ENCODE data around the gene BOLA2B.
"Not testable (repeated sequence)": the region's sequence is repeated elsewhere in the genome, so short reads cannot be mapped to it uniquely, and the experiment has no call there.

BOLA2B gene

GRCh38 chr16:30193615-30194014 is at the start of gene BOLA2B, which contains the start of gene SLX1A:
TSS of gene BOLA2B (minus strand) at chr16:30193666. CDS start at chr16:30193595, 71 bp downstream.
TSS of gene SLX1A (plus strand) at chr16:30193875. CDS start at chr16:30194085, 210 bp downstream.
- DNase-seq: not testable (repeated sequence)

GRCh38 chr16:30217082-30217481 is 23.6 kb upstream of the BOLA2B start:
- not testable (repeated sequence) for DNase-seq

GRCh38 chr16:30211414-30211813 is 17.9 kb upstream of the BOLA2B start:
- not testable (repeated sequence) for DNase-seq

DNA sequence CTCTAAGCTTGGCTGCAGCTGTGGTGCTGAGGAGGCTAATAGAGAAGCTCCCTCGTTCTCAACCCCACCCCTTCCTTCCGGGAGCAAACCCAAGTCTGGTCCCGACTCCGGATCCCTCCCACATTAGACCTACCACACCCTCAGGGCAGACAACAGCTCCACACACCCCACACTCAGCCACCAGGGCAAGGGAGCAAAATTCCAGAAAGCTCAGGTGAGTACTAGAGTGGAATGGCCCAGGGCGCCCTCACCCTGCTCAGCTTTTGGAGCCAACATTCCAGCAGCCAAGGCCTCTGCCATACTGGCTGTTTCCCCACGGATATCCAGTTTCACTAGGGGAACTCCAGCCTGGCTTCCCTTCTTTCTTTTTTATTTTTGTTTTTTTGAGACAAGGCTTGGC is 15.6 kb upstream of the BOLA2B start:
- peak; percentile 63 for DNase-seq

GRCh38 chr16:30207063-30207704 is 13.7 kb upstream of the BOLA2B start:
- DNase-seq: peak; percentile 22

DNA sequence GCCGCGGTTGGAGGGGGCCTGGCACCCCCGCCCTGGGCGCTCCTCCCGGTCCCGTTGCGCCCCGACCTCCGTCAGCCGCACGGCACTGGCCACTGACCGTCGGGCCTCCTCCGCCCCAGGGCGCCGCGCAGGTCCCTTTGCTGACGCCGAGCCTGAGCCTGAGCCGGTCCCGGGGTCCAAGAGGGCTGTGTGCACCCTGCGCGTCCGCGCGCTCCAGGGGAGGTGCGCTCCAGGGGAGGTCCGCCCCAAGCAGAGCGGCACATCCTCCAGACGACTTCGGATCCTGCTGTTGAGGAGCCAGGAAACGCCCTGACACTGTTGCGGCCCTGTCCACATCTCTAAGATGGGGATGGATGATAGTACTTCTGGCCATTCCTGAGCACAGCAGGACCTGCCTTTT is 12.8 kb upstream of the BOLA2B start:
- DNase-seq: not testable (repeated sequence)

DNA sequence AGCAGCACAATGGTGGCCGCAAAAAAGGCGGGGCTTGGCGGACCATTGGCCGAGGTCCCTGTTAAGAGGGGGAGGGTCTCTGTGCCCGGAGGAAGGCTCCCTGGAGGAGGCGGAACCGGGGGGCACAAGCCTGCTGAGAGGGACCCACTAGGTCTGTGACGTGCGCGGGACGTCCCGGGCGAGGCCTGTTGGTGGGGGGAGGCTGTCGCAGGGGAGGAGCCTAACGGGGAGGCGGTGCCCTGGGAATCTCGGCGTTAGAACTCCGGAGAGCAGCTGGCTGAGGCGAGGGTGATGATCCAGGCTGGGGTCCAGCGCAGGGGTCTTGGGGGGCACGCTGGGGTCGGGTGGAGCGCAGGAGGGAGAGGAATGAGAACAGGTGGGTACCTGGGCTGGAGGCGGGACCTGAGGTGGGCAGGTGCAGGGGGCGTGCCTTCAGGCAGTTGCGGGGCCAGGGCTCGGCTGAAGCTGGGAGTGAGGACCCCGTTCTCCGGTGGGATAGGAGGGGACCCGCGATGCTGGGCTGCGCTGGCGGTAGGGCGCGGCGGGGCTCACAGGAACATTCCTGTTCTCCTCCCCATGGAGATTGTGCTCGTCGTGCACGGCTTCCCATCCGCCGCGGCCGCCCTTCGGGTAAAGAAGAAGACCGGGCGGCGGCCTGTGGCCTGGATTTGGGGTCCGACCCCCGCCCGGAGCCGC is 12.2 kb upstream of the BOLA2B start:
- DNase-seq: not testable (repeated sequence)

DNA sequence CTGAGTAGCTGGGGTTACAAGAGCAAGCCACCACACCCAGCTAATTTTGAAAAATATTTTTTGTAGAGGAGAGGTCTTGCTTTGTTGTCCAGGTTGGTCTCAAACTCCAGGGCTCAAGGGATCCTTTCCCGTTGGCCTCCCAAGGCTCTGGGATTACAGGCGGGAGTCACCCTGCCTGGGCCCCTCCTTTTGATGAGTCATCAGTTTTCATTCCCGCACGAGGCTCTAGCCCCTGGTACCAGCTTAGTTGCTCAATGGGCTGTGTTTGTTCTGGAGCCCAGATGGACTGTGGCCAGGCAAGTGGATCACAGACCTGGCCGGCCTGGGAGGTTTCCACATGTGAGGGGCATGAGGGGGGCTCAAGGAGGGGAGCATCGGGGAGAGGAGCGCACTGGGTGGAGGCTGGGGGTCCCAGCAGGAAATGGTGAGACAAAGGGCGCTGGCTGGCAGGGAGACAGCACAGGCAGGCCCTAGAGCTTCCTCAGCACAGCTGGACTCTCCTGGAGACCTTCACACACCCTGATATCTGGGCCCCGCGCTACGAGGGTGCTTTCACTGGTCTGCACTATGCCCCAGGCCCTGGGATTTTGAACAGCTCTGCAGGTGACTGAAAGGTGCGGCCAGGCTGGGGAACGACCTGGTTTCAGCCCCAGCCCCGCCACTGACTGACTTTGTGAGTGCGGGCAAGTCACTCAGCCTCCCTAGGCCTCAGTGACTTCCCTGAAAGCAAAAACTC is 6.3 kb upstream of the BOLA2B start:
- not testable (repeated sequence) for DNase-seq

GRCh38 chr16:30199049-30199448 is 5.6 kb upstream of the BOLA2B start, which contains the start of gene SULT1A3:
TSS of gene SULT1A3 (plus strand) at chr16:30199255. CDS start at chr16:30200729, 1,474 bp downstream.
- DNase-seq: not testable (repeated sequence)

DNA sequence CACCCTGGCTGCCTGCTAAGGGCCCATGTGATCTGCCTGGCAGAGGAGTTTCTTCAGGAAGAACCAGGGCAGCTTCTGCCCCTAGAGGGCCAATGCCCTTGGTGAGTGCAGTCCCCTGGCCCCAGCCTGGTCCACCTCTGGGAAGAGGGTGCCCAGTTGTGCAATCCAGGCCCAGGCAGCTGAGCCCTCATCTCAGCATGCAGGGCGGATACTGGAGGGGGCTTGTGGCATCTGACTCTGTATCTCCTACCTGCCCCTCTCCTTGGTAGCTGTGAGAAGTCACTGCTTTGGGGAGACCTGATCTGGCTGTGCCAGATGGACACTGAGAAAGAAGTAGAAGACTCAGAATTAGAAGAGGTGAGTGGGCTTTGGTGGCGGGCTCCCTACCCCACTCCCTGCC is 3.5 kb upstream of the BOLA2B start:
- not testable (repeated sequence) for DNase-seq

- not testable (repeated sequence) for DNase-seq
Observed at GRCh38 chr16:30194172-30194925, 883 bp upstream of the BOLA2B start.

- DNase-seq: not testable (repeated sequence)
Observed at GRCh38 chr16:30193098-30193497, 368 bp downstream of the BOLA2B start.

DNA sequence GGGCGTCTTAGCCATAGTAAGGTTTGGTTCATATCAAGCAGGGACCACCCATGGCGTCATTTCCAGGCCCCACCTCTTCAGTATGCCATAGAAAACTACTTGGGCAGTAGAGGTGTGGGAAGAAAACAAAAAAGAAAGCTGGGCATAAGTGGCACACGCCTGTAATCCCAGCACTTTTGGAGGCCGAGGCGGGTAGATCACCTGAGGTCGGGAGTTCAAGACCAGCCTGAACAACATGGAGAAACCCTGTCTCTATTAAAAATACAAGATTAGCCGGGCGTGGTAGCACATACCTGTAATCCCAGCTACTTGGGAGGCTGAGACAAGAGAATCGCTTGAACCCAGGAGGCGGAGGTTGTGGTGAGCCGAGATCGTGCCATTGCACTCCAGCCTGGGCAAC is 2.3 kb downstream of the BOLA2B start:
- DNase-seq: not testable (repeated sequence)

GRCh38 chr16:30187971-30188561 is 5.4 kb downstream of the BOLA2B start:
- no peak for DNase-seq

DNA sequence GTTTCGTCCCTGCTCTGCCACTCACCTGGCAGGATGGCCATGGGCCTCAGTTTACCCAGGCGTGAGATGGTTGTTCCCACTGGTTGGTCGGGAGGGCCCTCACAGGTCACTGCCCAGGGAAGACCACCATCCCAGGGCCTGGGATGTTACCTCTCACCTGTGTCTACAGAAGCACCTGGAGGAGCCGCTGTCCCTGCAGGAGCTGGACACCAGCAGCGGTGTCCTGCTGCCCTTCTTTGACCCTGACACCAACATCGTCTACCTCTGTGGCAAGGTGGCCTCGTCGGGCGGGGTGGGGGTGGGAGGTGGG is 6.0 kb downstream of the BOLA2B start:
- DNase-seq: no peak

- peak; percentile 82 for DNase-seq
Observed at GRCh38 chr16:30186782-30187555, 6.5 kb downstream of the BOLA2B start.

- no peak for DNase-seq
Observed at GRCh38 chr16:30186444-30186781, 7.1 kb downstream of the BOLA2B start.

- DNase-seq: peak; percentile 91
Observed at GRCh38 chr16:30185683-30186421, 7.6 kb downstream of the BOLA2B start.

- DNase-seq: peak; percentile 20
Observed at GRCh38 chr16:30184891-30185682, 8.4 kb downstream of the BOLA2B start.

Data from CD4-positive, alpha-beta T cell treated with Interleukin-15 for 1 hour (primary cell).